Kasumi-1 (cell line): ENCODE data around the gene CLEC4A.
A peak's percentile ranks its signal among the peaks of the same experiment; 100 is the strongest.
"Not testable (repeated sequence)": the region's sequence is repeated elsewhere in the genome, so short reads cannot be mapped to it uniquely, and the experiment has no call there.

Experiments
- DNase-seq, 2 experiments: peaks; one replicate each; lab custom pipeline; 2025; lab: John Stamatoyannopoulos, UW

Gene CLEC4A

DNA sequence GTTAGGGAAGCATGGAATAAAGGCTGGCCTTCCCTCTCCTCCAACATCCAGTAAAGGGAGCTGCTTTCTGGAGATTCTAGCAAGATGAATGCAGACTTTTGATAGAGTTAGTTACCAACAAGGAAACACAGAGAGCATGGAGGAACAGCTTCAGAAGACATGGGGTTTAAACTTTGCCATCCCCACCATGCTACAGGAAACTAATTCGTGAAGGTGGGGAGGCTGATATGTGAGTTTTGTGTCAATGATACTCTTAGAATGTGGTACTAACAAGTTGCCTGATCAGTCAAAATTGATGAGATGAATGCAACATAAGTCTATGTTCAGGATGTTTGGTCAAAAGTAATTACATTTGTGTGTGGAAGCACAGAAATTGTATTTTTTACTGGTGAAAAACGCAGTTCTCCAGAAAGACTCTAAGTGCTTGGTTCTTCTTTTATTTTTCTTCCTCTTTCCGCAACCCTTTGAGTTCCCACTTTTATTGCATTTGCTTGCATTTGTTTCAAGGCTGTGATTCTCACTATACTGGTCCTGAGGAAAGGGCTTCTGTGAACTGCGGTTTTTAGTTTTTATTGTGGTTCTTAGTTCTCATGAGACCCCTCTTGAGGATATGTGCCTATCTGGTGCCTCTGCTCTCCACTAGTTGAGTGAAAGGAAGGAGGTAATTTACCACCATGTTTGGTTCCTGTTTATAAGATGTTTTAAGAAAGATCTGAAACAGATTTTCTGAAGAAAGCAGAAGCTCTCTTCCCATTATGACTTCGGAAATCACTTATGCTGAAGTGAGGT, at the start of gene CLEC4A:
TSS of gene CLEC4A (plus strand) at position 494 of the 789 bp plus-strand sequence. CDS start at position 756, 262 bp downstream.
- peak; percentile 13 to 30 for DNase-seq

GRCh38 chr12:8075935-8076334, 47.5 kb upstream of the CLEC4A start:
- DNase-seq = no peak

DNA sequence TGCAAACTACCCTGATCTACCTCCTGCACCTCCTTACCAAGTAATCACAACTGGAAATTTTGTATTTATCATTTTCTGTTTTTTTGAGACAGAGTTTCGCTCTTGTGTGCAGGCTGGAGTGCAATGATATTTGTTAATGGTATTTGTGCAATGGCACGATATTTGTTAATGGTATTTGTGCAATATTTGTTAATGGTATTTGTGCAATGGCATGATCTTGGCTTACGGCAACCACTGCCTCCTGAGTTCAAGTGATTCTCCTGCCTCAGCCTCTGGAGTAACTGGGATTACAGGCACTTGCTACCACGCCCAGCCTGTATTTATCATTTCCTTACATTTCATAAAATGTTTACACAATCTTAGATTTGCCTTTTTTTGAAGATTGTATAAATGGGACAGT, 47.1 kb upstream of the CLEC4A start:
- DNase-seq = no peak

DNA sequence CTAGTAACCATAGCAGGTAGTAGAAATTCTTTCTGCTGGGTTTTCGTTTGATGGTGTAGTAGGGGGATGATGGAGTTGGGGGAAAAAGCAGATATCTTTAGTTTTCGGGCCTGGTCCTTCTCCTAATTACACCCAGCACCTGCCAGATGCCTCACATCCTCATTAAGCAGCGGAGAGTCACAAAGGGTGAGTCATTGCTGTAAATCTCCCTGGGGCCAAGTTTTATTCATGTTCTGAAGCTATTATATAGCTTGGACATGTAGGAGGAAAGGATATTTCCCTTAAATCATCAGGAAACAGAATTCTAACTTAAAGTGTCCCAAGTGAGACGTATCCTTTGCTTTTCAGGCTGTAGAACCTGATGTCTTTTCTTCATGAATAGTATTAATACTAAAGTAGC, 46.2 kb upstream of the CLEC4A start:
- no peak for DNase-seq

GRCh38 chr12:8078398-8078797, 45.0 kb upstream of the CLEC4A start:
- DNase-seq = peak; percentile 49 to 59

DNA sequence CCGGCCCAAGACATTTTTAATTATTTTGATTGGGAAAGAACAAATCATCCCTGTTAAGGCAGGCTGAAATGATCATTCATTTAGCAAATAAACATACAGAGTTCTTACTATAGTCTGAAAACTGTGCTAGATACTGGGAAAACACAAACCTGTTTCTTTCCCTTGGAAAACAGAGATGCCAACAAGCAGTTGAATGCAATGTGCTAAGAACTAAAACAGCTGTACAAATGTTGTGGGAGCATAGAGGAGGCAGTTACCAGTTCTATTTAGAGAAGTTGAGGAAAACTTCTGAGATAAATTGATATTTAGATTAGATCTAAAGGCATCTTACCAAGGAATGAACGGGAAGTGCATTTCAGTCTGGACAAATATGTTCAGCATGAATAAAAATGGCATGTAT, 44.5 kb upstream of the CLEC4A start:
- DNase-seq = no peak

GRCh38 chr12:8080120-8080519, 43.3 kb upstream of the CLEC4A start:
- peak in 1 of 2 experiments; percentile 13 for DNase-seq

- DNase-seq = no peak
Measured at GRCh38 chr12:8081251-8081920, 42.0 kb upstream of the CLEC4A start.

DNA sequence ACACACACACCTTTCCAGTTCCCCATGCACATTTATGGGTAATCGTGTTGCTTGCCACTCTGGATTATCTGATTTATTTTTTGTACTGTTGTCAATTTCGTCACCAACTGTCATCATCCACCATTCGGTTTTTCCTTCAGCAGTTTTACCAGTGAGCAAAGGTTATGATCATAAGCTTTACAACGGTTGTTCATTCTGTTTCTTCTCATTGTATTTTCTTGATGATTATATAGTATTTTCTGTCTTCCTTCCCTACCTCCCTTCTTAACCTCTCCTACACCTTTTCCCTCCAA, 40.7 kb upstream of the CLEC4A start:
- DNase-seq = no peak

DNA sequence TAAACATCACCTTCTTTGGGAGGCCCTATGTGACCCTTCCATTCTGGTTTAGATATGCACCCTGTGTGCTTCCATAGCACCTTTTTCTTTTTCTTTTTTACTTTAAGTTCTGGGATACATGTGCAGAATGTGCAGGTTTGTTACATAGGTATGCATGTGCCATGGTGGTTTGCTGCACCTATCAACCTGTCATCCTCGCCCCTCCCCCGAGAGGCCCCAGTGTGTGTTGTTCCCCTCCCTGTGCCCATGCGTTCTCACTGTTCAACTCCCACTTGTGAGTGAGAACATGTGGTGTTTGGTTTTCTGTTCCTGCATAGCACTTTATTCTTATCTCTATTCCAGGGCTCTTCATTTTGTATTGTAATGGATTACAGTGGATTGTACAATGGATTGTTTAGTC, 39.1 kb upstream of the CLEC4A start:
- not testable (repeated sequence) for DNase-seq

GRCh38 chr12:8087666-8088065, 35.8 kb upstream of the CLEC4A start:
- no peak for DNase-seq

DNA sequence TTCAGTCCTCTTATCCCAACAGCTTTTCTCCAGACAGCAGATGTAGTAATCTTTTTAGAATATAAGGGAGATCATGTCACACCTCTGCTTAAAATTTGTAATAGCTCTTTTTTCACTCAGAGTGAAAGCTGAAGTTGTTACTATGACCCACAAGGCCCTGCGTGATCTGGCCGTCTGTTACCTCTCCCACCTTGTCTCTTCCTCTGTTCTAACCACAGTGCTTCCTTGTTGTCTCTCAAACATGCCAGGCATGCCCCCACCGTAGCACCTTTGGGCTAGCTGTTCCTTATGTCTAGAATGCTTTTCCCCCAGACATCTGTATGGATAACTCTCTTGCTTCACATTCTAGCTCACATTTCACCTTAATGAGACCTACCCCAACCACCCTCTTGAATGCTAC, 34.8 kb upstream of the CLEC4A start:
- no peak for DNase-seq

GRCh38 chr12:8089277-8089676, 34.1 kb upstream of the CLEC4A start:
- not testable (repeated sequence) for DNase-seq

- DNase-seq = no peak
Measured at GRCh38 chr12:8089716-8090115, 33.7 kb upstream of the CLEC4A start.

- no peak for DNase-seq
Measured at GRCh38 chr12:8093291-8093690, 30.1 kb upstream of the CLEC4A start.

DNA sequence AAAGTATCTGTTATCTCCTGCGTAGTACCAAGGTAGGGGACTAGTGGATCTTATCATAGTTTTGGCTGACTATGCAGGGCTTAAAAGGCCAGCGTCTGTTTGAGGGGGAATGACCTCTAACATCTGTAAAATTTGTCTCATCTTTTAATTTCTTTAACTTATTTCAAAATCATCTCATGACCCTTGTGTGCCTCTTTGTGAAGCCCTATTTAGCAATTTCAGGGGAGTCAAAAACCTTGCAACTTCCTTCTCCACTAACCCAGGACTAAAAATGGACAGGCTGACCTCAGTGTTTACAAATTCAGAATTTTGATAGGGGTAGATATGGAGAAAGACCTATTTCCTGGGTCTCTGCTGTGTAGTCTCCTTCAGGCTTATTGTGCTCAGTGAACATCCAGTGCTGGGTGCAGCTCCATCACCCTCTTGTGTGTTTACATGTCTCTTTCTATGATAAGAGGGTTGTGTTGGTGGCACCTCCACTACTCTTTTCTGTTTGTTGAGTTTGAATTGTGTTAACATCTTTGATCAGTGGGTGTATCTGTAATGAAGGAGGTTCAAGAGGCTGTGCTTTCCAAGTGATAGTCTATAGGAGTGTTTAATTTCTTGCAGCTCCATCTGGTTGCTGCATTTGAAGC, 27.0 kb upstream of the CLEC4A start:
- DNase-seq = no peak

GRCh38 chr12:8099235-8099634, 24.2 kb upstream of the CLEC4A start:
- DNase-seq = no peak

DNA sequence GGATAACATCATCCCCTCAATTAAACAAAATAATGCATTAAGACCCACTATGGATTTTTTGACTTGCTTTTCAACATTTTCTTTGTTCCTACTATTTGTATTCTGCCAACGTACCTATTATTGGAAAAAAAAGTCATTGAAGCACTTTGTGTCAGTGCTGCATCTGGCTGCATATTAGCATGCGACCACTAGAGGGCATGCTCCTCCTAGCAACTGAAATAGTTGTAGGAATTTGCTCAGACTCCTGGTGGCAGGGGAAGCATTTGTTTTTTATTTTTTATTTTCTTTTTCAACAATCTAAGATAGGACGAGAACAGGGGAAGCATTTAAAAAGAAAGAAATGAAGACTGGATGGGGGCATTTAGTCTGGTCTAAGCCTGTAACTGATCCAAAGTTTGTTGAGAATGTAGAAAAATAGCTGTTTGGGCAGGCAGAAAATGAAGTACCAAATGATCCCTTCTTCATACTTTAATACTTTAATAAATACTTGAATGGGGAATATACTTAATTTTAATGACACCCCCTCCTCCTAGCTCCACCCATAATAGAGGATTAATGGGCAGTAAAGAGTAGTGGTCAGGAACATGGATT, 14.5 kb upstream of the CLEC4A start:
- peak; percentile 27 to 55 for DNase-seq

DNA sequence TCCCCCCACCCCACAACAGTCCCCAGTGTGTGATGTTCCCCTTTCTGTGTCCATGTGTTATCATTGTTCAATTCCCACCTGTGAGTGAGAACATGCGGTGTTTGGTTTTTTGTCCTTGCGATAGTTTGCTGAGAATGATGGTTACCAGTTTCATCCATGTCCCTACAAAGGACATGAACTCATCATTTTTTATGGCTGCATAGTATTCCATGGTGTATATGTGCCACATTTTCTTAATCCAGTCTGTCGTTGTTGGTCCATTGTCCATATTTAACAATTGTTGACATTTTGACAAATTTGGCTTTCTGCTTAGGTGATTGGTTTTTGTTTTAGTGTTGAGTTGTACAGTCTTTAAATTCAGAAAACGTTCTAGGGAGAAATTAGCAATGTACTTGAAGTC, 10.3 kb upstream of the CLEC4A start:
- not testable (repeated sequence) for DNase-seq

GRCh38 chr12:8120072-8120713, 3.2 kb upstream of the CLEC4A start:
- no peak for DNase-seq

- DNase-seq = no peak
Measured at GRCh38 chr12:8127138-8127537, 3.7 kb downstream of the CLEC4A start.

GRCh38 chr12:8133636-8134397, 10.4 kb downstream of the CLEC4A start:
- not testable (repeated sequence) for DNase-seq
